ENCODE data around the gene SEMA6B. TPM values are rescaled to one million over a fixed set of nuclear protein-coding genes. Genes with fewer than 3 reads are reported as not detected.
"Not testable (repeated sequence)": the region's sequence is repeated elsewhere in the genome, so short reads cannot be mapped to it uniquely, and the experiment has no call there.

SEMA6B gene
- total RNA-seq, 1 donor from 2014 or later: 11.3 TPM

DNA sequence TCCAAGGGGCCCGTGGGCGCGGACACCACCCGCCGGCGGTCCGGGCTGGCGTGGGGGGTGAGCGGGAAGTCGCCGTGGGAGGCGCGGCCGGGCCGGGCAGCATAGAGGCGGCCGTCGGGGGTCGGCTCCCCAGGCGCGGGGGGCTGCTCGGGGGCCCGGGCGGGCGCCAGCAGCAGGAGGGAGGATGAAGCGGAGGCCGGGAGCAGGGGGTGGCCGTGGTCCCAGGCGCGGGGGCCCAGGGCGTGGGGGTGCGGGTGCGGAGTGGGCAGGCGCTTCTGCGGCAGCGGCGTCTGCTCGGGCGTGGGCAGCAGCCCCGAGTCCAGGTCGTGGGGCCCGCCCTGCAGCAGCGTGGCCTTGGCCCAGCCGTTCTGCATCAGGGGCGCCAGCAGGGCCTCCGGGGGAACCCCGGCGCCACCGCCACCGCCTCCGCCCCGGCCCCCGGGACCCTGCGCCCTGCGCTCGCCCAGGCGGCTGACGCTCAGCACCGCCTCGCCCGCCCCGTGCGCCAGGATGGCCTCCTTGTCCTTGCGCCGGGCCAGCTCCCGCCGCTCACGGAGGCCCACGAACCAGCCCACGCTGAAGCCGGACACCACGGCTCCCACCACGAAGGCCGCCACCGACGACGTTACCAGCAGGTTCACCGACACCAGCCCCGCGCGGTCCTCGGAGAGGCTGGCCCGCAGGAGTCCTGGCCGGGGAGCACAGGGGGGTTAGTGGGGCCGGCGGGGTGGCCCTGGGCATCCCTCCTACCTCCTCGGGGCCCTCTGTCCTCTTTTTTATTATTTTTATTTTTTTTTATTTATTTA lies 15.4 kb downstream of the SEMA6B start:
- Histone ChIP-seq H3K4me3 (no peak overlapping the region), H3K27me3 (ENCODE audit: low read depth) (no peaks in the 10 kb centered on the region), H3K27ac (peak overlapping the region; percentile 58), H3K36me3 (peaks cover 8% of the 10 kb centered on the region), H3K9me3 (peaks cover 6% of the 10 kb centered on the region), H3K4me1 (no peaks in the 10 kb centered on the region)
- no peak for ATAC-seq
- TF ChIP-seq CTCF (IDR thresholded peaks at IDR 0.05): no peak
- DNase-seq: no peak
- intact Hi-C loops (cut with DNase I): no loop called here

GRCh38 chr19:4542896-4543841 lies 16.3 kb downstream of the SEMA6B start:
- no peak for TF ChIP-seq CTCF (IDR thresholded peaks at IDR 0.05)
- Histone ChIP-seq H3K27ac (peak overlapping the region; percentile 58), H3K36me3 (peaks cover 3% of the 10 kb centered on the region), H3K9me3 (peaks cover 6% of the 10 kb centered on the region), H3K27me3 (ENCODE audit: low read depth) (no peaks in the 10 kb centered on the region), H3K4me1 (no peaks in the 10 kb centered on the region), H3K4me3 (peak overlapping the region; percentile 17)
- ATAC-seq (no peak), DNase-seq (no peak)
- intact Hi-C loops (cut with DNase I): no loop called here

DNA sequence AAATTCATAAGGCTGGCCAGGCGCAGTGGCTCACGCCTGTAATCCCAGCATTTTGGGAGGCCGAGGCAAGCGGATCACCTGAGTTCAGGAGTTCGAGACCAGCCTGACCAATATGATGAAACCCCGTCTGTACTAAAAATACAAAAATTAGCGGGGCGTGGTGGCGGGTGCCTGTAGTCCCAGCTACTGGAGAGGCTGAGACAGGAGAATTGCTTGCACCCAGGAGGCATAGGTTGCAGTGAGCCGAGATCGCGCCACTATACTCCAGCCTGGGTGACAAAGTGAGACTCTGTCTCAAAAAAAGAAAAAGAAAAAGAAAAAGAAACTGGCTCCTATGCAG lies 17.7 kb downstream of the SEMA6B start:
- intact Hi-C loops (cut with DNase I): not testable (repeated sequence)

DNA sequence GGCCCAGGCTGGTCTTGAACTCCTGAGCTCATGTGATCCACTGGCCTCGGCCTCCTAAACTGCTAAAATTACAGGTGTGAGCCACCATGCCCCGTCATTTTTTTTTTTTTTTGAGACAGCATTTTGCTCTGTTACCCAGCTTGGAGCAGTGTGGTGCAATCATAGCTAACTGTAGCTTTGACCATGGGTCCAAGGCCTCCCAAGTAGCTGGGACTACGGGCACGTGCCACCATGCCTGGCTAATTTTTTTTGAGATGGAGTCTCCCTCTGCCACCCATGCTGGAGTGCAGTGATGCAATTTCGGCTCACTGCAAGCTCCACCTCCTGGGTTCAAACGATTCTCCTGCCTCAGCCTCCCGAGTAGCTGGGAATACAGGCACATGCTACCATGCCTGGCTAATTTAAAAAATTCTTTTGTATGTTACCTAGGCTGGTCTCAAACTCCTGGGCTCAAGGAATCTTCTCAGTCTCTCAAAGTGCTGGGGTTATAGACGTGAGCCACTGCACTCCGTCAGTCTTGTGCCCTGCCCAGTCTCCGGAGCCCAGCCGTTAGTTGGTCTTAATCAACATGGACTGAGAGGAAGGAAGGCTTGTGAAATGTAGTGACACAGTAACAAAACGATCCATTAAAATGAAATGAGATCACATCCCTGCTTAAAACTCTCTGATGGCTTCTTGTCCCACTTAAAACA lies 18.2 kb downstream of the SEMA6B start:
- Histone ChIP-seq H3K4me3 (no peak overlapping the region), H3K27ac (peak overlapping the region; percentile 67), H3K27me3 (ENCODE audit: low read depth) (peaks cover 4% of the 10 kb centered on the region), H3K36me3 (no peaks in the 10 kb centered on the region), H3K4me1 (no peaks in the 10 kb centered on the region), H3K9me3 (peaks cover 6% of the 10 kb centered on the region)
- no peak for DNase-seq
- intact Hi-C loops (cut with DNase I): no loop called here
- peak in 1 of 2 donors; percentile 49 for ATAC-seq
- TF ChIP-seq CTCF (IDR thresholded peaks at IDR 0.05): no peak

More for the DNA sequence above, 17.7 kb downstream of the SEMA6B start:
- not testable (repeated sequence) for H3K27ac ChIP-seq; H3K27me3 ChIP-seq (ENCODE audit: low read depth); ATAC-seq; H3K36me3 ChIP-seq; DNase-seq; H3K9me3 ChIP-seq; H3K4me1 ChIP-seq; H3K4me3 ChIP-seq

- TF ChIP-seq CTCF (IDR thresholded peaks at IDR 0.05): no peak
- Histone ChIP-seq H3K36me3 (no peaks in the 10 kb centered on the region), H3K4me1 (peaks cover 11% of the 10 kb centered on the region), H3K27me3 (ENCODE audit: low read depth) (peaks cover 6% of the 10 kb centered on the region), H3K9me3 (peaks cover 6% of the 10 kb centered on the region), H3K4me3 (peak within 1 kb of the TSS; percentile 38), H3K27ac (peak within 1 kb of the TSS; percentile 67)
- DNase-seq: peak; percentile 88
- ATAC-seq: peak; percentile 91 to 92
- intact Hi-C loops (cut with DNase I): no loop called here
Observed at GRCh38 chr19:4539693-4540581, 19.5 kb downstream of the SEMA6B start, which contains the start of gene LRG1. TSS of gene LRG1 (minus strand) at chr19:4540036. CDS start at chr19:4540013, 23 bp downstream.
